IMR-90 (cell line): ENCODE data around the gene CPA4. TPM values are rescaled to one million over a fixed set of nuclear protein-coding genes. Genes with fewer than 3 reads are reported as not detected.

Experiments
- ATAC-seq: fragments of 200-7000 bp; cut with Tn5 transposase; 2 replicates; pipeline ENCODE4 v1.9.1; 2020; ENCODE audit warnings: low read depth, mild to moderate bottlenecking, moderate library complexity
- BruUV-seq: library from RNA; stranded (reverse); fragments of 400-500 nt; replicated peaks from 2 replicates; lab custom pipeline; 2021; lab: Mats Ljungman, UMichigan
- CTCF ChIA-PET: fragments of 300-600 bp; formaldehyde crosslinking; extraction: SDS; loops from one replicate; lab custom pipeline; 2021; ENCODE audit warnings: antibody characterized with exemption; lab: Yijun Ruan, JAX
- POLR2A ChIA-PET: fragments of 300-600 bp; sonication (Branson Sonifier 250); formaldehyde crosslinking; loops from one replicate; lab custom pipeline; 2022; ENCODE audit warnings: antibody characterized with exemption; ENCODE audit not compliant: unreplicated experiment; lab: Charles Lee
- DNase-seq: peaks from one replicate; pipeline ENCODE4 v3.0.0; 2013
- H2AFZ ChIP-seq: replicated peaks from 2 replicates; pipeline ENCODE3; 2013; ENCODE audit warnings: low read length, mild to moderate bottlenecking; ENCODE audit not compliant: poor library complexity
- H2AK5ac ChIP-seq: 2 replicates; pipeline ENCODE4 v1.6.1; 2013; ENCODE audit warnings: low read depth, low read length, inconsistent platforms
- H2AK9ac ChIP-seq: replicated peaks from 2 replicates; pipeline ENCODE3; 2013; ENCODE audit warnings: mild to moderate bottlenecking, low read depth, low read length, moderate library complexity; ENCODE audit not compliant: poor library complexity
- H2BK120ac ChIP-seq: 2 replicates; pipeline ENCODE4 v1.6.1; 2013; ENCODE audit warnings: low read depth, low read length, inconsistent platforms
- H2BK15ac ChIP-seq: 3 replicates; pipeline ENCODE4 v1.6.1; 2013; ENCODE audit warnings: low read depth, low read length, inconsistent platforms
- H2BK20ac ChIP-seq: 2 replicates; pipeline ENCODE4 v1.6.1; 2013; ENCODE audit warnings: low read depth, mild to moderate bottlenecking, inconsistent platforms, low read length, moderate library complexity
- H2BK5ac ChIP-seq: 2 replicates; pipeline ENCODE4 v1.6.1; 2013; ENCODE audit warnings: mild to moderate bottlenecking, low read depth, low read length, inconsistent platforms; ENCODE audit not compliant: poor library complexity, severe bottlenecking
- H3K14ac ChIP-seq: replicated peaks from 2 replicates; pipeline ENCODE4 v1.6.1; 2013; ENCODE audit warnings: low read depth, low read length, inconsistent platforms
- H3K18ac ChIP-seq: 2 replicates; pipeline ENCODE4 v1.6.1; 2013; ENCODE audit warnings: low read depth, low read length, control low read depth
- H3K23ac ChIP-seq: 2 replicates; pipeline ENCODE4 v1.6.1; 2013; ENCODE audit warnings: low read depth, low read length, inconsistent platforms
- H3K27ac ChIP-seq: 2 replicates; pipeline ENCODE4 v1.5.1; 2013; ENCODE audit warnings: mild to moderate bottlenecking, control low read depth, low read length; ENCODE audit not compliant: insufficient read depth
- H3K27me3 ChIP-seq: 2 replicates; pipeline ENCODE4 v1.6.1; 2013; ENCODE audit warnings: low read length; ENCODE audit not compliant: control insufficient read depth, insufficient read depth
- H3K36me3 ChIP-seq: 2 replicates; pipeline ENCODE4 v1.6.1; 2013; ENCODE audit warnings: low read length, mixed read lengths; ENCODE audit not compliant: control insufficient read depth, insufficient read depth
- H3K4ac ChIP-seq: 2 replicates; pipeline ENCODE4 v1.6.1; 2013; ENCODE audit warnings: low read depth, low read length, inconsistent platforms
- H3K4me1 ChIP-seq: 2 replicates; pipeline ENCODE4 v1.6.1; 2013; ENCODE audit warnings: low read length, mixed read lengths; ENCODE audit not compliant: control insufficient read depth, insufficient read depth
- H3K4me2 ChIP-seq: 2 replicates; pipeline ENCODE4 v1.6.1; 2013; ENCODE audit warnings: low read depth, mild to moderate bottlenecking, control low read depth, low read length, moderate library complexity
- H3K4me3 ChIP-seq: 2 replicates; pipeline ENCODE4 v1.5.1; 2013; ENCODE audit warnings: low read depth, mild to moderate bottlenecking, control low read depth, low read length, moderate library complexity; ENCODE audit not compliant: insufficient read depth
- H3K56ac ChIP-seq: 2 replicates; pipeline ENCODE4 v1.6.1; 2013; ENCODE audit warnings: low read length, inconsistent platforms; ENCODE audit not compliant: insufficient read depth; ENCODE audit errors: extremely low read depth
- H3K79me1 ChIP-seq, 2 experiments: 2 replicates each; pipeline ENCODE4 v1.6.1; 2013; ENCODE audit warnings: low read length in 2 of 2, inconsistent platforms in 1 of 2, low read depth in 1 of 2
- H3K9ac ChIP-seq: 2 replicates; pipeline ENCODE4 v1.6.1; 2013; ENCODE audit warnings: low read depth, low read length, control low read depth
- H3K9me1 ChIP-seq: 2 replicates; pipeline ENCODE4 v1.6.1; 2013; ENCODE audit warnings: low read length, inconsistent platforms; ENCODE audit not compliant: insufficient read depth
- H3K9me3 ChIP-seq: 2 replicates; pipeline ENCODE4 v1.6.1; 2013; ENCODE audit warnings: low read length; ENCODE audit not compliant: control insufficient read depth, insufficient read depth
- H4K20me1 ChIP-seq: 2 replicates; pipeline ENCODE4 v1.6.1; 2013; ENCODE audit warnings: low read length, inconsistent platforms; ENCODE audit not compliant: insufficient read depth
- H4K5ac ChIP-seq: 2 replicates; pipeline ENCODE4 v1.6.1; 2013; ENCODE audit warnings: mild to moderate bottlenecking, low read depth, low read length, control low read depth
- H4K8ac ChIP-seq, 2 experiments: 2 replicates each; pipeline ENCODE4 v1.6.1; 2013; ENCODE audit warnings: low read depth in 2 of 2, low read length in 2 of 2, control low read depth in 1 of 2, inconsistent platforms in 1 of 2
- H4K91ac ChIP-seq: 2 replicates; pipeline ENCODE4 v1.6.1; 2013; ENCODE audit warnings: low read depth, low read length, inconsistent platforms; ENCODE audit not compliant: insufficient read depth
- CEBPB ChIP-seq: IDR thresholded peaks from 2 replicates; pipeline ENCODE4 v1.6.1; 2012; ENCODE audit warnings: low read depth, low read length, improper control_type of control experiment
- CHD1 ChIP-seq: IDR thresholded peaks from 2 replicates; pipeline ENCODE4 v1.6.1; 2012; ENCODE audit warnings: low read depth, low read length, improper control_type of control experiment
- MAFK ChIP-seq: IDR thresholded peaks from 2 replicates; pipeline ENCODE4 v1.6.1; 2012; ENCODE audit warnings: low read depth, low read length, improper control_type of control experiment
- MXI1 ChIP-seq: IDR thresholded peaks from 2 replicates; pipeline ENCODE4 v1.6.1; 2012; ENCODE audit warnings: low read depth, mild to moderate bottlenecking, low read length, moderate library complexity, borderline replicate concordance
- NFE2L2 ChIP-seq: fragments of 150-350 bp; IDR thresholded peaks from 2 replicates; pipeline ENCODE4 v1.6.1; 2016; ENCODE audit warnings: low read depth, mild to moderate bottlenecking, low read length
- POLR2A ChIP-seq: IDR thresholded peaks from 2 replicates; pipeline ENCODE4 v1.6.1; 2012; ENCODE audit warnings: mild to moderate bottlenecking, low read depth, low read length
- SMC3 ChIP-seq: fragments of 150-350 bp; IDR thresholded peaks from 2 replicates; pipeline ENCODE4 v1.6.1; 2016; ENCODE audit warnings: low read depth, mild to moderate bottlenecking, antibody characterized with exemption, low read length, moderate library complexity
- WGBS, 2 experiments: methylation state at CpG; one replicate each; pipeline versions ENCODE4 v1.1.5 to v1.1.7; 2013; ENCODE audit warnings: missing lambda C conversion rate in 2 of 2; ENCODE audit not compliant: insufficient read length in 1 of 2; ENCODE audit errors: extremely low coverage in 2 of 2; 5-methylcytosine and 5-hydroxymethylcytosine counted together
- dilution Hi-C: fragments of 300-500 bp; cut with HindIII; formaldehyde crosslinking; loops from one replicate; pipeline ENCODE4 v1.14.3; 2018; ENCODE audit warnings: low sequenced_read_pairs; ENCODE audit not compliant: unreplicated experiment
- in situ Hi-C: fragments of 300-500 bp; cut with MboI; formaldehyde crosslinking; loops from 3 replicates; pipeline ENCODE4 v1.14.3; 2019; ENCODE audit warnings: low sequenced_read_pairs, inconsistent platforms, mixed read lengths
- intact Hi-C: fragments of 100-400 bp; cut with micrococcal nuclease; formaldehyde crosslinking; loops from 2 replicates; pipeline ENCODE4 v1.10.0; 2022
- polyA plus RNA-seq, 3 experiments: library from polyadenylated mRNA; depleted of rRNA; stranded (reverse); fragments of >200 nt; gene quantifications; 2 replicates each; pipeline ENCODE4 v1.2.3, GENCODE V29; 2012; ENCODE audit warnings: low replicate concordance in 1 of 3
- total RNA-seq: library from RNA; depleted of rRNA; stranded (reverse); fragments of >200 nt; gene quantifications from 2 replicates; pipeline ENCODE4 v1.2.3, GENCODE V29; 2012
- TF ChIP-seq, protein P1 (sequence below): fragments of 150-350 bp; IDR thresholded peaks from 2 replicates; pipeline ENCODE4 v1.6.1; 2017; ENCODE audit warnings: mild to moderate bottlenecking, antibody characterized with exemption, low read length, low read depth
- TF ChIP-seq, protein P2 (sequence below): conservative IDR thresholded peaks from 2 replicates; pipeline ENCODE4 v1.5.1; 2012; ENCODE audit warnings: mild to moderate bottlenecking, low read depth, low read length, improper control_type of control experiment

Gene CPA4
- total and polyA plus RNA-seq, 2 of the 4 experiments (the other 2 are of a cell fraction) = 316 to 365 TPM

DNA sequence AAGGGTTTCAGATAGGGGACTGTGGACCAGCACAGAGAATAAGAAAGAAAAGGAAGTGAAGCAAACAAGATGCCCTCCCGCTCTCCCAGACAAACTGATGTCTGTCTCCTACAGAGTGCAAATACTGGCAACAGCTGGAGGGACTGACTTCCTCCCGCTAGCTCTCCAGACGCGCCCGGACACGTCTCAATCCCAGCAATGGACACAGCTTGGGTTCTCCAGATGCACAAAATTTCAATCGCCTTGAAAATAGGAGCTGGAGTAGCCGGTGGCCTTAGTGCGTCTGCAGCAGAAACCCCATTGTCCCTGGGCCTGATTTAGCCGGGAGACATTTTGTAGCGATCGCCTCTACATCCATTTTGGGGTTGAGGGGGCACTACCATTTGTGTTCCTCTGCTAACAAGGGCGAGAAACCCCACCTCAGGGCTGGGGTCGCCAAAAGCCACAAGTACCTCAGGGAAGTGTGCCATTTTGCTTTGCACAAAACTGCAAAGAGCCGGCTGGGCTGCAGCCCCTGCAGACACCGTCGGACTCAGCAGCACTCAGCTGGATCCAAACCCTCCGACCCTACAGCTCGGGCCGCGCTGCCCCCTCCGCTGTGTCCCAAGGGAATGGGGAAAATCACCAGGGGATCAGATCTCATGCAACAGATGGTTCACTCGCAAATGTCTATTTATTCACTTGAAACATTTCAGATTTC, 20.4 kb upstream of the CPA4 start (continued):
- TF ChIP-seq CEBPB = no peak
- no peak for TF ChIP-seq NFE2L2

DNA sequence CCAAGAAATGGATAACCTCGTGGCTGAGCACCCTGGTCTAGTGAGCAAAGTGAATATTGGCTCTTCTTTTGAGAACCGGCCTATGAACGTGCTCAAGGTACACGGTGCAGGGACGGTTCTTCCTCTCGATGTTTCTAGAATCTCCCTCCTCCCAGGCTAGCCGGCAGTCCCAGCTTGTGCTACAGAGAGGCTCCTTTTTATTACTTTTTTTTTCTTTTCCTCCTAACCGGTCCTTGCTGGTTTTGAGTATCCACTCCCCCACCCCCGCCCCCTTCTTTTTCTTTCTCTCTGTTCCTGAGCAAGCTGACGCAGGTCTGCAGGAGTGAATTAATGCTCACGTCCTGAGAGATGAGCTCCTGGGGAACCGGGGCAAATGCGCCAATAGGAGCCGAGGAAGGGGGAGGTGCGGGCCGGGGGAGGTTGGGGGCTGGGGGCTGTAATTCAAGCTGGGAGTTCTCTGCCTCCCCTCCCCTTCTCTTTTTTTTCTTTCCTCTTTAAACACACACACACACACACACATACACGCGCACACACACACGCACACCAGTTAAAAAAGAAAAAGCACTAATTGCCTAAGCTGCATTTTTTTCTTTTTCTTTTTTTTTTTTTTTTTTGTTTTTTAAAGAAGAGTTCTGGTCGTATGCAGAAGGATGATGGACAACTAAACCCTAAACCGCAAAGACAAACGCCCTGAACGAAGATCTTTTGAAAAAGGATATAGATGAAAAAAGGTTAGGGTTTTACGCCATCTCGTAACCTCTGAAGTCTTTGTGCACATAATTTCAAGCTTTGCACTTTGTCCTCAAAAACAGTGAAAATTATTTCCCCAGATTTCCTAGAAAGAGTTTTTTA, 19.7 kb upstream of the CPA4 start:
- intact Hi-C loops (no loop called here), in situ Hi-C loops (no loop called here), dilution Hi-C loops (no loop called here)
- Histone ChIP-seq H3K27me3 (peaks cover 2% of the 10 kb centered on the region; the same call in 1 of the 2 replicates), H3K27ac (no peak overlapping the region), H2AFZ (peak overlapping the region; percentile 80), H3K23ac (peak overlapping the region; percentile 22; the same call in 1 of the 2 replicates), H3K4ac (peak overlapping the region; percentile 65), H4K91ac (peak overlapping the region; percentile 19; the same call in 1 of the 2 replicates), H3K18ac (peak overlapping the region; percentile 49), H3K56ac (no peak overlapping the region), H3K14ac (0 out of 2 replicates have a peak overlapping the region, but pooled peaks have one; percentile 71), H2BK15ac (peak overlapping the region; percentile 13; the same call in 1 of the 3 replicates), H3K36me3 (no peaks in the 10 kb centered on the region), H3K4me1 (peaks cover 13% of the 10 kb centered on the region), H3K4me3 (no peak overlapping the region), H3K79me1 (no peaks in the 10 kb centered on the region), H2AK9ac (no peak overlapping the region), H3K9me1 (no peaks in the 10 kb centered on the region; the same call in 1 of the 2 replicates), H3K4me2 (peak overlapping the region; percentile 58), H4K8ac (peak overlapping the region; percentile 34 to 52; a peak in 2 of 4 replicates), H3K9ac (0 out of 2 replicates have a peak overlapping the region, but pooled peaks have one; percentile 17), H4K20me1 (no peaks in the 10 kb centered on the region), H2BK5ac (no peak overlapping the region), H3K9me3 (no peaks in the 10 kb centered on the region), H2BK120ac (peak overlapping the region; percentile 78), H4K5ac (peak overlapping the region; percentile 52), H2AK5ac (no peak overlapping the region), H2BK20ac (peak overlapping the region; percentile 36)
- ChIA-PET CTCF (interaction anchor here (0.6 to 1.0 kb wide), 6 partner anchors 14 to 814 kb away, joined by 3 to 8 read pairs (median 4); no protein-coding TSS in a partner anchor), POLR2A (interaction anchor here (0.6 to 1.0 kb wide), 2 partner anchors 20 to 90 kb away, joined by 3 to 7 read pairs; partner anchors contain the start of gene CPA4)
- DNase-seq = peak; percentile 48
- WGBS, 2 experiments = 0% methylated on average over 1 of the region's 25 CpGs; no CpG with 5 or more reads in 1 of the 2 experiments
- BruUV-seq = no TSS peak
- ATAC-seq = peak; percentile 30
- TF ChIP-seq, protein P1, sequence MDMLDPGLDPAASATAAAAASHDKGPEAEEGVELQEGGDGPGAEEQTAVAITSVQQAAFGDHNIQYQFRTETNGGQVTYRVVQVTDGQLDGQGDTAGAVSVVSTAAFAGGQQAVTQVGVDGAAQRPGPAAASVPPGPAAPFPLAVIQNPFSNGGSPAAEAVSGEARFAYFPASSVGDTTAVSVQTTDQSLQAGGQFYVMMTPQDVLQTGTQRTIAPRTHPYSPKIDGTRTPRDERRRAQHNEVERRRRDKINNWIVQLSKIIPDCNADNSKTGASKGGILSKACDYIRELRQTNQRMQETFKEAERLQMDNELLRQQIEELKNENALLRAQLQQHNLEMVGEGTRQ = no peak
- TF ChIP-seq POLR2A (no peak), CEBPB (no peak), MAFK (no peak), SMC3 (no peak), MXI1 (no peak), CHD1 (no peak)
- TF ChIP-seq, protein P2, sequence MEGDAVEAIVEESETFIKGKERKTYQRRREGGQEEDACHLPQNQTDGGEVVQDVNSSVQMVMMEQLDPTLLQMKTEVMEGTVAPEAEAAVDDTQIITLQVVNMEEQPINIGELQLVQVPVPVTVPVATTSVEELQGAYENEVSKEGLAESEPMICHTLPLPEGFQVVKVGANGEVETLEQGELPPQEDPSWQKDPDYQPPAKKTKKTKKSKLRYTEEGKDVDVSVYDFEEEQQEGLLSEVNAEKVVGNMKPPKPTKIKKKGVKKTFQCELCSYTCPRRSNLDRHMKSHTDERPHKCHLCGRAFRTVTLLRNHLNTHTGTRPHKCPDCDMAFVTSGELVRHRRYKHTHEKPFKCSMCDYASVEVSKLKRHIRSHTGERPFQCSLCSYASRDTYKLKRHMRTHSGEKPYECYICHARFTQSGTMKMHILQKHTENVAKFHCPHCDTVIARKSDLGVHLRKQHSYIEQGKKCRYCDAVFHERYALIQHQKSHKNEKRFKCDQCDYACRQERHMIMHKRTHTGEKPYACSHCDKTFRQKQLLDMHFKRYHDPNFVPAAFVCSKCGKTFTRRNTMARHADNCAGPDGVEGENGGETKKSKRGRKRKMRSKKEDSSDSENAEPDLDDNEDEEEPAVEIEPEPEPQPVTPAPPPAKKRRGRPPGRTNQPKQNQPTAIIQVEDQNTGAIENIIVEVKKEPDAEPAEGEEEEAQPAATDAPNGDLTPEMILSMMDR = no peak
